ENCODE data around the gene VPS9D1. TPM values are rescaled to one million over a fixed set of nuclear protein-coding genes. Genes with fewer than 3 reads are reported as not detected.

The VPS9D1 gene
- total and polyA plus RNA-seq, 3 donors from 2014 or later, result 22.4 to 26.9 (median 25.0) TPM

GRCh38 chr16:89732142-89732917, 11.6 kb upstream of the VPS9D1 start:
- no peaks in the 10 kb centered on the region for H3K27me3 ChIP-seq
- TF ChIP-seq POLR2A (IDR thresholded peaks at IDR 0.05) (no peak), CTCF (IDR thresholded peaks at IDR 0.05) (no peak)
- no peaks in the 10 kb centered on the region for H3K36me3 ChIP-seq (ENCODE audit: low read depth, missing control alignments)
- no peak overlapping the region for H3K27ac ChIP-seq
- WGBS, 2 donors, result 88 to 91% methylated on average over 24 of the region's 24 CpGs
- no peak for DNase-seq
- no peaks in the 10 kb centered on the region for H3K9me3 ChIP-seq
- H3K4me1 ChIP-seq, result no peaks in the 10 kb centered on the region
- H3K4me3 ChIP-seq, result no peak overlapping the region
- intact Hi-C loops (cut with DNase I; ENCODE audit: low total_unique reads), result no loop called here

GRCh38 chr16:89730610-89731234, 10.0 kb upstream of the VPS9D1 start:
- no peaks in the 10 kb centered on the region for H3K4me1 ChIP-seq
- no peak overlapping the region for H3K4me3 ChIP-seq
- H3K27ac ChIP-seq, result no peak overlapping the region
- 79 to 86% methylated on average over 19 to 22 of the region's 22 CpGs for WGBS, 2 donors
- H3K9me3 ChIP-seq, result no peaks in the 10 kb centered on the region
- no peaks in the 10 kb centered on the region for H3K27me3 ChIP-seq
- no peak for DNase-seq
- intact Hi-C loops (cut with DNase I; ENCODE audit: low total_unique reads), result no loop called here
- H3K36me3 ChIP-seq (ENCODE audit: low read depth, missing control alignments), result no peaks in the 10 kb centered on the region
- TF ChIP-seq POLR2A (IDR thresholded peaks at IDR 0.05) (no peak), CTCF (IDR thresholded peaks at IDR 0.05) (no peak)

GRCh38 chr16:89729863-89730593, 9.3 kb upstream of the VPS9D1 start:
- no peaks in the 10 kb centered on the region for H3K27me3 ChIP-seq
- no peak for DNase-seq
- no peaks in the 10 kb centered on the region for H3K36me3 ChIP-seq (ENCODE audit: low read depth, missing control alignments)
- TF ChIP-seq POLR2A (IDR thresholded peaks at IDR 0.05) (no peak), CTCF (IDR thresholded peaks at IDR 0.05) (no peak)
- no peaks in the 10 kb centered on the region for H3K9me3 ChIP-seq
- intact Hi-C loops (cut with DNase I; ENCODE audit: low total_unique reads), result no loop called here
- no peaks in the 10 kb centered on the region for H3K4me1 ChIP-seq
- 70 to 74% methylated on average over 9 to 14 of the region's 14 CpGs for WGBS, 2 donors
- H3K27ac ChIP-seq, result no peak overlapping the region
- no peak overlapping the region for H3K4me3 ChIP-seq

GRCh38 chr16:89729293-89729692, 8.6 kb upstream of the VPS9D1 start:
- 88 to 94% methylated on average over 13 to 18 of the region's 18 CpGs for WGBS, 2 donors
- intact Hi-C loops (cut with DNase I; ENCODE audit: low total_unique reads), result no loop called here
- H3K27ac ChIP-seq, result no peak overlapping the region
- H3K4me1 ChIP-seq, result no peaks in the 10 kb centered on the region
- DNase-seq, result no peak
- H3K27me3 ChIP-seq, result no peaks in the 10 kb centered on the region
- TF ChIP-seq CTCF (IDR thresholded peaks at IDR 0.05) (no peak), POLR2A (IDR thresholded peaks at IDR 0.05) (no peak)
- H3K36me3 ChIP-seq (ENCODE audit: low read depth, missing control alignments), result no peaks in the 10 kb centered on the region
- no peaks in the 10 kb centered on the region for H3K9me3 ChIP-seq
- no peak overlapping the region for H3K4me3 ChIP-seq
